H1 (cell line): Measurements from ENCODE around the gene MMP28.

ENCODE experiments used
- EGR1 ChIP-seq: IDR thresholded peaks from 2 replicates; pipeline ENCODE4 v1.6.1; 2011; ENCODE audit warnings: low read depth, low read length, borderline replicate concordance
- EZH2 ChIP-seq: fragments of 200-600 bp; sonication (generic); IDR thresholded peaks from 2 replicates; pipeline ENCODE4 v1.7.1; 2012; ENCODE audit warnings: low read depth, mild to moderate bottlenecking, moderate library complexity, low read length, inconsistent platforms; ENCODE audit not compliant: severe bottlenecking
- KDM1A ChIP-seq: fragments of 200-600, 300-600 bp; sonication (generic); IDR thresholded peaks from 2 replicates; pipeline ENCODE4 v1.7.1; 2016; ENCODE audit warnings: mild to moderate bottlenecking, low read length, borderline replicate concordance
- KDM4A ChIP-seq: IDR thresholded peaks from one replicate; pipeline ENCODE4 v1.7.1; 2012; ENCODE audit warnings: low read depth, mild to moderate bottlenecking, moderate library complexity, low read length, inconsistent platforms; ENCODE audit not compliant: severe bottlenecking
- POLR2A ChIP-seq, 2 experiments: IDR thresholded peaks; 1 replicate in 1 of 2; 2 replicates in 1 of 2; pipeline ENCODE4 v1.6.1; 2011; ENCODE audit warnings: low read depth in 2 of 2, low read length in 2 of 2, mild to moderate bottlenecking in 2 of 2; ENCODE audit errors: control extremely low read depth in 1 of 2
- RFX5 ChIP-seq: IDR thresholded peaks from 2 replicates; pipeline ENCODE4 v1.6.1; 2011; ENCODE audit warnings: low read depth, low read length, improper control_type of control experiment, borderline replicate concordance
- SRF ChIP-seq: IDR thresholded peaks from 2 replicates; pipeline ENCODE4 v1.6.1; 2011; ENCODE audit warnings: mild to moderate bottlenecking, low read depth, low read length, moderate library complexity
- TAF1 ChIP-seq: IDR thresholded peaks from 2 replicates; pipeline ENCODE4 v1.6.1; 2011; ENCODE audit warnings: mild to moderate bottlenecking, low read depth, low read length
- YY1 ChIP-seq: IDR thresholded peaks from 2 replicates; pipeline ENCODE4 v1.6.1; 2011; ENCODE audit warnings: low read depth, mild to moderate bottlenecking, low read length
- TF ChIP-seq, protein P1 (sequence below), 3 experiments: IDR thresholded peaks; 1 replicate in 2 of 3; 2 replicates in 1 of 3; pipeline versions ENCODE4 v1.5.1 to v1.6.1; 2011; ENCODE audit warnings: low read length in 3 of 3, mild to moderate bottlenecking in 3 of 3, inconsistent platforms in 2 of 3, low read depth in 1 of 3, moderate library complexity in 1 of 3; ENCODE audit not compliant: insufficient read depth in 1 of 3; ENCODE audit errors: control extremely low read depth in 1 of 3
- TF ChIP-seq, protein P2 (sequence below): fragments of 300-600 bp; sonication (generic); IDR thresholded peaks from 2 replicates; pipeline ENCODE4 v1.7.1; 2012; ENCODE audit warnings: low read length, moderate library complexity, mild to moderate bottlenecking, inconsistent platforms; ENCODE audit not compliant: insufficient replicate concordance

DNA sequence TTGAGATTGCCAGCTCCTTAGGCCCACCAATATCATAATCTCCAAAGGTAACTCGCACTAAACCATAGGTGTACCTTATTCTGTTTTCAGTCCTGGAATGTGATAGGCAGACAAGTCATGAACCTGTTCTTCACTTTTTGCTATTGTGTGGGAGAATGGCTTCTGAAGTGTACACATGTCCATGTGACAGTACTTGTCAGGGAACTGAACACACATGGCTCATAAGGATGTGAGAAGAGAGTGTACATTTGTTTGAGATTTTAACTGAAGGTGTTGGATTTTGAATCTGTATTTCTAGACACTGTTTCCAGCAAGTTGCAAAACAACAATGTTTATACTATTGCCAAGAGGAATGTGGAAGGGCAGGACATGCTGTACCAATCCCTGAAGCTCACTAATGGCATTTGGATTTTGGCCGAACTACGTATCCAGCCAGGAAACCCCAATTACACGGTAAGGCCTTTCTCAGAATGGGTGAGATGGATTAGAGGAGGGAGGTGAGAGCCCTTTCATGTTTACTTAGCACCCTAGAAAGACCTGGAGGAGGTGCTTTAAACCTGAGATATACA, 78.5 kb downstream of the MMP28 start:
- TF ChIP-seq YY1 (no peak), EGR1 (no peak), KDM4A (no peak), TAF1 (no peak), RFX5 (no peak), SRF (no peak), KDM1A (no peak), EZH2 (no peak), POLR2A (IDR thresholded peaks at IDR 0.05; ENCODE audit: control extremely low read depth in 1 of 2, low read depth in 2 of 2, low read length in 2 of 2) (no peak)
- TF ChIP-seq, protein P1, sequence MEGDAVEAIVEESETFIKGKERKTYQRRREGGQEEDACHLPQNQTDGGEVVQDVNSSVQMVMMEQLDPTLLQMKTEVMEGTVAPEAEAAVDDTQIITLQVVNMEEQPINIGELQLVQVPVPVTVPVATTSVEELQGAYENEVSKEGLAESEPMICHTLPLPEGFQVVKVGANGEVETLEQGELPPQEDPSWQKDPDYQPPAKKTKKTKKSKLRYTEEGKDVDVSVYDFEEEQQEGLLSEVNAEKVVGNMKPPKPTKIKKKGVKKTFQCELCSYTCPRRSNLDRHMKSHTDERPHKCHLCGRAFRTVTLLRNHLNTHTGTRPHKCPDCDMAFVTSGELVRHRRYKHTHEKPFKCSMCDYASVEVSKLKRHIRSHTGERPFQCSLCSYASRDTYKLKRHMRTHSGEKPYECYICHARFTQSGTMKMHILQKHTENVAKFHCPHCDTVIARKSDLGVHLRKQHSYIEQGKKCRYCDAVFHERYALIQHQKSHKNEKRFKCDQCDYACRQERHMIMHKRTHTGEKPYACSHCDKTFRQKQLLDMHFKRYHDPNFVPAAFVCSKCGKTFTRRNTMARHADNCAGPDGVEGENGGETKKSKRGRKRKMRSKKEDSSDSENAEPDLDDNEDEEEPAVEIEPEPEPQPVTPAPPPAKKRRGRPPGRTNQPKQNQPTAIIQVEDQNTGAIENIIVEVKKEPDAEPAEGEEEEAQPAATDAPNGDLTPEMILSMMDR (IDR thresholded peaks at IDR 0.05; ENCODE audit: control extremely low read depth in 1 of 3, insufficient read depth in 1 of 3, low read depth in 1 of 3, low read length in 3 of 3): no peak
- TF ChIP-seq, protein P2, sequence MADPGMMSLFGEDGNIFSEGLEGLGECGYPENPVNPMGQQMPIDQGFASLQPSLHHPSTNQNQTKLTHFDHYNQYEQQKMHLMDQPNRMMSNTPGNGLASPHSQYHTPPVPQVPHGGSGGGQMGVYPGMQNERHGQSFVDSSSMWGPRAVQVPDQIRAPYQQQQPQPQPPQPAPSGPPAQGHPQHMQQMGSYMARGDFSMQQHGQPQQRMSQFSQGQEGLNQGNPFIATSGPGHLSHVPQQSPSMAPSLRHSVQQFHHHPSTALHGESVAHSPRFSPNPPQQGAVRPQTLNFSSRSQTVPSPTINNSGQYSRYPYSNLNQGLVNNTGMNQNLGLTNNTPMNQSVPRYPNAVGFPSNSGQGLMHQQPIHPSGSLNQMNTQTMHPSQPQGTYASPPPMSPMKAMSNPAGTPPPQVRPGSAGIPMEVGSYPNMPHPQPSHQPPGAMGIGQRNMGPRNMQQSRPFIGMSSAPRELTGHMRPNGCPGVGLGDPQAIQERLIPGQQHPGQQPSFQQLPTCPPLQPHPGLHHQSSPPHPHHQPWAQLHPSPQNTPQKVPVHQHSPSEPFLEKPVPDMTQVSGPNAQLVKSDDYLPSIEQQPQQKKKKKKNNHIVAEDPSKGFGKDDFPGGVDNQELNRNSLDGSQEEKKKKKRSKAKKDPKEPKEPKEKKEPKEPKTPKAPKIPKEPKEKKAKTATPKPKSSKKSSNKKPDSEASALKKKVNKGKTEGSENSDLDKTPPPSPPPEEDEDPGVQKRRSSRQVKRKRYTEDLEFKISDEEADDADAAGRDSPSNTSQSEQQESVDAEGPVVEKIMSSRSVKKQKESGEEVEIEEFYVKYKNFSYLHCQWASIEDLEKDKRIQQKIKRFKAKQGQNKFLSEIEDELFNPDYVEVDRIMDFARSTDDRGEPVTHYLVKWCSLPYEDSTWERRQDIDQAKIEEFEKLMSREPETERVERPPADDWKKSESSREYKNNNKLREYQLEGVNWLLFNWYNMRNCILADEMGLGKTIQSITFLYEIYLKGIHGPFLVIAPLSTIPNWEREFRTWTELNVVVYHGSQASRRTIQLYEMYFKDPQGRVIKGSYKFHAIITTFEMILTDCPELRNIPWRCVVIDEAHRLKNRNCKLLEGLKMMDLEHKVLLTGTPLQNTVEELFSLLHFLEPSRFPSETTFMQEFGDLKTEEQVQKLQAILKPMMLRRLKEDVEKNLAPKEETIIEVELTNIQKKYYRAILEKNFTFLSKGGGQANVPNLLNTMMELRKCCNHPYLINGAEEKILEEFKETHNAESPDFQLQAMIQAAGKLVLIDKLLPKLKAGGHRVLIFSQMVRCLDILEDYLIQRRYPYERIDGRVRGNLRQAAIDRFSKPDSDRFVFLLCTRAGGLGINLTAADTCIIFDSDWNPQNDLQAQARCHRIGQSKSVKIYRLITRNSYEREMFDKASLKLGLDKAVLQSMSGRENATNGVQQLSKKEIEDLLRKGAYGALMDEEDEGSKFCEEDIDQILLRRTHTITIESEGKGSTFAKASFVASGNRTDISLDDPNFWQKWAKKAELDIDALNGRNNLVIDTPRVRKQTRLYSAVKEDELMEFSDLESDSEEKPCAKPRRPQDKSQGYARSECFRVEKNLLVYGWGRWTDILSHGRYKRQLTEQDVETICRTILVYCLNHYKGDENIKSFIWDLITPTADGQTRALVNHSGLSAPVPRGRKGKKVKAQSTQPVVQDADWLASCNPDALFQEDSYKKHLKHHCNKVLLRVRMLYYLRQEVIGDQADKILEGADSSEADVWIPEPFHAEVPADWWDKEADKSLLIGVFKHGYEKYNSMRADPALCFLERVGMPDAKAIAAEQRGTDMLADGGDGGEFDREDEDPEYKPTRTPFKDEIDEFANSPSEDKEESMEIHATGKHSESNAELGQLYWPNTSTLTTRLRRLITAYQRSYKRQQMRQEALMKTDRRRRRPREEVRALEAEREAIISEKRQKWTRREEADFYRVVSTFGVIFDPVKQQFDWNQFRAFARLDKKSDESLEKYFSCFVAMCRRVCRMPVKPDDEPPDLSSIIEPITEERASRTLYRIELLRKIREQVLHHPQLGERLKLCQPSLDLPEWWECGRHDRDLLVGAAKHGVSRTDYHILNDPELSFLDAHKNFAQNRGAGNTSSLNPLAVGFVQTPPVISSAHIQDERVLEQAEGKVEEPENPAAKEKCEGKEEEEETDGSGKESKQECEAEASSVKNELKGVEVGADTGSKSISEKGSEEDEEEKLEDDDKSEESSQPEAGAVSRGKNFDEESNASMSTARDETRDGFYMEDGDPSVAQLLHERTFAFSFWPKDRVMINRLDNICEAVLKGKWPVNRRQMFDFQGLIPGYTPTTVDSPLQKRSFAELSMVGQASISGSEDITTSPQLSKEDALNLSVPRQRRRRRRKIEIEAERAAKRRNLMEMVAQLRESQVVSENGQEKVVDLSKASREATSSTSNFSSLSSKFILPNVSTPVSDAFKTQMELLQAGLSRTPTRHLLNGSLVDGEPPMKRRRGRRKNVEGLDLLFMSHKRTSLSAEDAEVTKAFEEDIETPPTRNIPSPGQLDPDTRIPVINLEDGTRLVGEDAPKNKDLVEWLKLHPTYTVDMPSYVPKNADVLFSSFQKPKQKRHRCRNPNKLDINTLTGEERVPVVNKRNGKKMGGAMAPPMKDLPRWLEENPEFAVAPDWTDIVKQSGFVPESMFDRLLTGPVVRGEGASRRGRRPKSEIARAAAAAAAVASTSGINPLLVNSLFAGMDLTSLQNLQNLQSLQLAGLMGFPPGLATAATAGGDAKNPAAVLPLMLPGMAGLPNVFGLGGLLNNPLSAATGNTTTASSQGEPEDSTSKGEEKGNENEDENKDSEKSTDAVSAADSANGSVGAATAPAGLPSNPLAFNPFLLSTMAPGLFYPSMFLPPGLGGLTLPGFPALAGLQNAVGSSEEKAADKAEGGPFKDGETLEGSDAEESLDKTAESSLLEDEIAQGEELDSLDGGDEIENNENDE: no peak
